Naive thymus-derived CD8-positive, alpha-beta T cell (primary cell): ENCODE measurements around the gene ZNF787. TPM values are rescaled to one million over a fixed set of nuclear protein-coding genes. Genes with fewer than 3 reads are reported as not detected.
"Not testable (repeated sequence)": the region's sequence is repeated elsewhere in the genome, so short reads cannot be mapped to it uniquely, and the experiment has no call there.

Source experiments
- ATAC-seq, 2 donors: fragments of 150-1000 bp; cut with Tn5 transposase in 1 of 2; sonication (Bioruptor Pico), chemical (Tn5 transposase) in 1 of 2; 1 replicate in 1 of 2; 2 replicates in 1 of 2; pipeline ENCODE4 v1.10.0; 2021; ENCODE audit warnings: mild to moderate bottlenecking in 2 of 2, moderate library complexity in 2 of 2
- POLR2A ChIA-PET: fragments of 350-600 bp; sonication (Branson Sonifier 250); formaldehyde crosslinking; loops from one replicate; lab custom pipeline; 2021; ENCODE audit warnings: antibody characterized with exemption; lab: Charles Lee
- DNase-seq, 10 donors: peaks; one replicate each; pipeline versions ENCODE4 v3.0.0 to v3.0.0-alpha.2; 2020 to 2022
- H3K27ac Mint-ChIP-seq, 10 donors: one replicate each; pipeline ENCODE4 v1.8.0; 2020 to 2022; ENCODE audit warnings: mild to moderate bottlenecking in 10 of 10, mixed read lengths in 10 of 10, moderate library complexity in 4 of 10, inconsistent platforms in 1 of 10
- H3K27me3 Mint-ChIP-seq, 5 donors: one replicate each; pipeline ENCODE4 v1.8.0; 2021 to 2022; ENCODE audit warnings: mixed read lengths in 5 of 5
- H3K36me3 Mint-ChIP-seq, 3 donors: one replicate each; pipeline ENCODE4 v1.8.0; 2020 to 2022; ENCODE audit warnings: mixed read lengths in 3 of 3, mild to moderate bottlenecking in 2 of 3, inconsistent platforms in 1 of 3
- H3K4me1 Mint-ChIP-seq, 4 donors: one replicate each; pipeline ENCODE4 v1.8.0; 2021 to 2022; ENCODE audit warnings: mixed read lengths in 4 of 4
- H3K4me3 Mint-ChIP-seq, 10 donors: one replicate each; pipeline ENCODE4 v1.8.0; 2020 to 2022; ENCODE audit warnings: mild to moderate bottlenecking in 10 of 10, mixed read lengths in 10 of 10, moderate library complexity in 6 of 10, inconsistent platforms in 1 of 10
- H3K9me3 Mint-ChIP-seq, 9 donors: one replicate each; pipeline ENCODE4 v1.8.0; 2020 to 2022; ENCODE audit warnings: mixed read lengths in 9 of 9, mild to moderate bottlenecking in 3 of 9, inconsistent platforms in 1 of 9, moderate library complexity in 1 of 9
- polyA plus RNA-seq, 3 donors: library from polyadenylated mRNA; unstranded; fragments of 300-500 nt; fragmentation: Illumina TruSeq; gene quantifications; one replicate each; pipeline ENCODE4 v1.2.3, GENCODE V29; 2021
- total RNA-seq, 8 experiments: library from RNA in 2 of 8; stranded (reverse) in 2 of 8; gene quantifications; one replicate each; pipeline ENCODE4 v1.2.3 and lab custom pipeline; 2021 to 2026

ZNF787 gene
- total and polyA plus RNA-seq, 5 experiments from 2014 or later, result 0.49 to 29.4 (median 1.9) TPM

GRCh38 chr19:56153507-56153906 lies 32.4 kb upstream of the ZNF787 start:
- Mint-ChIP-seq H3K4me1 (peaks cover 11 to 27% (median 15%) of the 10 kb centered on the region in 4 donors), H3K4me3 (peak overlapping the region in 1 of 10 donors; percentile 6), H3K9me3 (no peaks in the 10 kb centered on the region), H3K36me3 (peaks cover 0 to 56% (median 14%) of the 10 kb centered on the region in 3 donors), H3K27ac (peak overlapping the region; percentile 70 to 88 (median 82)), H3K27me3 (no peaks in the 10 kb centered on the region)
- DNase-seq (no peak), ATAC-seq (no peak)
- POLR2A ChIA-PET, result interaction anchor here (0.9 to 1.2 kb wide), 2 partner anchors 12 to 33 kb away, joined by 3 read pairs; partner anchors contain the start of genes ZNF444 and ZNF787

GRCh38 chr19:56152644-56153043 lies 31.5 kb upstream of the ZNF787 start:
- no peak for ATAC-seq
- H3K36me3 Mint-ChIP-seq, result peaks cover 0 to 60% (median 15%) of the 10 kb centered on the region in 3 donors
- no peaks in the 10 kb centered on the region for H3K9me3 Mint-ChIP-seq

GRCh38 chr19:56150358-56150757 lies 29.3 kb upstream of the ZNF787 start:
- DNase-seq, result no peak
- POLR2A ChIA-PET, result no interaction called here
- no peaks in the 10 kb centered on the region for H3K27me3 Mint-ChIP-seq
- H3K4me1 Mint-ChIP-seq, result peaks cover 12 to 29% (median 15%) of the 10 kb centered on the region in 4 donors
- no peaks in the 10 kb centered on the region for H3K9me3 Mint-ChIP-seq
- ATAC-seq, result no peak
- H3K36me3 Mint-ChIP-seq, result peaks cover 0 to 52% (median 11%) of the 10 kb centered on the region in 3 donors
- H3K27ac Mint-ChIP-seq, result no peak overlapping the region
- H3K4me3 Mint-ChIP-seq, result no peak overlapping the region

More at GRCh38 chr19:56152644-56153043, 31.5 kb upstream of the ZNF787 start:
- Mint-ChIP-seq H3K4me1 (peaks cover 12 to 29% (median 15%) of the 10 kb centered on the region in 4 donors), H3K4me3 (no peak overlapping the region), H3K27me3 (no peaks in the 10 kb centered on the region), H3K27ac (peak overlapping the region in 4 of 10 donors; percentile 52 to 88 (median 81))
- DNase-seq, result no peak
- POLR2A ChIA-PET, result no interaction called here

- Mint-ChIP-seq H3K9me3 (no peaks in the 10 kb centered on the region), H3K27me3 (no peaks in the 10 kb centered on the region), H3K36me3 (peaks cover 0 to 49% (median 11%) of the 10 kb centered on the region in 3 donors), H3K4me1 (peaks cover 12 to 28% (median 15%) of the 10 kb centered on the region in 4 donors), H3K27ac (no peak overlapping the region), H3K4me3 (no peak overlapping the region)
- no peak for DNase-seq
- ATAC-seq, result no peak
- POLR2A ChIA-PET, result no interaction called here
Observed at GRCh38 chr19:56149656-56150038, 28.6 kb upstream of the ZNF787 start.

GRCh38 chr19:56148955-56149655 lies 28.0 kb upstream of the ZNF787 start:
- DNase-seq, POLR2A ChIA-PET, ATAC-seq, H3K4me3 Mint-ChIP-seq, H3K27me3 Mint-ChIP-seq, H3K9me3 Mint-ChIP-seq: not testable (repeated sequence)
- Mint-ChIP-seq H3K27ac (peak overlapping the region in 1 of 10 donors; percentile 29), H3K36me3 (peaks cover 0 to 49% (median 11%) of the 10 kb centered on the region in 3 donors), H3K4me1 (peaks cover 16 to 30% (median 19%) of the 10 kb centered on the region in 4 donors)

- no peaks in the 10 kb centered on the region for H3K27me3 Mint-ChIP-seq
- H3K4me3 Mint-ChIP-seq, result no peak overlapping the region
- H3K27ac Mint-ChIP-seq, result no peak overlapping the region
- ATAC-seq (no peak), DNase-seq (no peak)
- no peaks in the 10 kb centered on the region for H3K9me3 Mint-ChIP-seq
- H3K36me3 Mint-ChIP-seq, result peaks cover 0 to 40% (median 9%) of the 10 kb centered on the region in 3 donors
- peaks cover 19 to 28% (median 21%) of the 10 kb centered on the region in 4 donors for H3K4me1 Mint-ChIP-seq
- POLR2A ChIA-PET, result no interaction called here
Observed at GRCh38 chr19:56148096-56148495, 27.0 kb upstream of the ZNF787 start.

- POLR2A ChIA-PET, result no interaction called here
- peaks cover 19 to 28% (median 21%) of the 10 kb centered on the region in 4 donors for H3K4me1 Mint-ChIP-seq
- no peaks in the 10 kb centered on the region for H3K9me3 Mint-ChIP-seq
- DNase-seq, result no peak
- H3K27ac Mint-ChIP-seq, result no peak overlapping the region
- peaks cover 0 to 34% (median 9%) of the 10 kb centered on the region in 3 donors for H3K36me3 Mint-ChIP-seq
- no peaks in the 10 kb centered on the region for H3K27me3 Mint-ChIP-seq
- ATAC-seq, result no peak
- H3K4me3 Mint-ChIP-seq, result no peak overlapping the region
Observed at GRCh38 chr19:56147307-56147706, 26.2 kb upstream of the ZNF787 start.

GRCh38 chr19:56146904-56147303 lies 25.8 kb upstream of the ZNF787 start:
- Mint-ChIP-seq H3K27ac (no peak overlapping the region), H3K9me3 (no peaks in the 10 kb centered on the region), H3K27me3 (no peaks in the 10 kb centered on the region), H3K36me3 (peaks cover 0 to 34% (median 9%) of the 10 kb centered on the region in 3 donors), H3K4me3 (no peak overlapping the region), H3K4me1 (peaks cover 21 to 31% (median 25%) of the 10 kb centered on the region in 4 donors)
- POLR2A ChIA-PET, result no interaction called here
- DNase-seq (no peak), ATAC-seq (no peak)

- Mint-ChIP-seq H3K4me1 (peaks cover 22 to 37% (median 31%) of the 10 kb centered on the region in 4 donors), H3K27ac (no peak overlapping the region), H3K27me3 (no peaks in the 10 kb centered on the region), H3K36me3 (peaks cover 0 to 34% (median 9%) of the 10 kb centered on the region in 3 donors), H3K9me3 (no peaks in the 10 kb centered on the region), H3K4me3 (no peak overlapping the region)
- ATAC-seq, result no peak
- POLR2A ChIA-PET, result no interaction called here
- DNase-seq, result no peak
Observed at GRCh38 chr19:56145698-56146097, 24.6 kb upstream of the ZNF787 start.

- Mint-ChIP-seq H3K4me1 (peaks cover 24 to 43% (median 39%) of the 10 kb centered on the region in 4 donors), H3K27ac (peak overlapping the region in 1 of 10 donors; percentile 24), H3K27me3 (no peaks in the 10 kb centered on the region), H3K9me3 (no peaks in the 10 kb centered on the region), H3K36me3 (peaks cover 0 to 27% (median 9%) of the 10 kb centered on the region in 3 donors), H3K4me3 (no peak overlapping the region)
- DNase-seq (no peak), ATAC-seq (no peak)
- POLR2A ChIA-PET, result no interaction called here
Observed at GRCh38 chr19:56144831-56145230, 23.7 kb upstream of the ZNF787 start.

GRCh38 chr19:56144376-56144775 lies 23.3 kb upstream of the ZNF787 start:
- Mint-ChIP-seq H3K4me3 (peak overlapping the region in 1 of 10 donors; percentile 68), H3K27ac (peak overlapping the region in 6 of 10 donors; percentile 8 to 90 (median 72)), H3K36me3 (peaks cover 0 to 23% (median 7%) of the 10 kb centered on the region in 3 donors), H3K4me1 (peaks cover 26 to 45% (median 42%) of the 10 kb centered on the region in 4 donors), H3K27me3 (no peaks in the 10 kb centered on the region), H3K9me3 (no peaks in the 10 kb centered on the region)
- POLR2A ChIA-PET, result no interaction called here
- no peak for ATAC-seq
- no peak for DNase-seq

- ATAC-seq, result no peak
- DNase-seq, result no peak
Observed at GRCh38 chr19:56142897-56143434, 21.9 kb upstream of the ZNF787 start.

More at GRCh38 chr19:56142897-56143434, 21.9 kb upstream of the ZNF787 start:
- no peaks in the 10 kb centered on the region for H3K9me3 Mint-ChIP-seq
- H3K27me3 Mint-ChIP-seq, result no peaks in the 10 kb centered on the region
- H3K4me3 Mint-ChIP-seq, result peak overlapping the region in 8 of 10 donors; percentile 6 to 93 (median 31)
- H3K27ac Mint-ChIP-seq, result peak overlapping the region in 7 of 10 donors; percentile 34 to 92 (median 81)
- H3K36me3 Mint-ChIP-seq, result peaks cover 0 to 13% (median 4%) of the 10 kb centered on the region in 3 donors
- POLR2A ChIA-PET, result interaction anchor here (8.5 kb wide), 1 partner anchor 22 kb away, joined by 76 read pairs; the partner anchor contains the start of gene ZNF787
- peaks cover 24 to 50% (median 45%) of the 10 kb centered on the region in 4 donors for H3K4me1 Mint-ChIP-seq
